Stimulated activated naive CD8-positive, alpha-beta T cell treated with anti-CD3 and anti-CD28 coated beads, Interleukin-15, Interleukin-2, amounts not matched to agents 100 ng/mL and 50 ng/mL, for 24 hours (primary cell): ENCODE measurements around the gene KCTD19.
A peak's percentile ranks its signal among the peaks of the same experiment; 100 is the strongest.

Source experiments
- H3K27ac Mint-ChIP-seq: one replicate; pipeline ENCODE4 v1.8.0; 2021; ENCODE audit warnings: mild to moderate bottlenecking, mixed read lengths
- H3K27me3 Mint-ChIP-seq: one replicate; pipeline ENCODE4 v1.8.0; 2021; ENCODE audit warnings: mixed read lengths
- H3K36me3 Mint-ChIP-seq: one replicate; pipeline ENCODE4 v1.8.0; 2021; ENCODE audit warnings: low read depth, mixed read lengths
- H3K4me1 Mint-ChIP-seq: one replicate; pipeline ENCODE4 v1.8.0; 2021; ENCODE audit warnings: low read depth, mixed read lengths
- H3K4me3 Mint-ChIP-seq: one replicate; pipeline ENCODE4 v1.8.0; 2021; ENCODE audit warnings: mild to moderate bottlenecking, mixed read lengths
- H3K9me3 Mint-ChIP-seq: one replicate; pipeline ENCODE4 v1.8.0; 2021; ENCODE audit warnings: mixed read lengths

Gene KCTD19

GRCh38 chr16:67264866-67265265 lies 61.7 kb downstream of the KCTD19 start:
- no peaks in the 10 kb centered on the region for H3K4me1 Mint-ChIP-seq
- H3K27me3 Mint-ChIP-seq: peaks cover 4% of the 10 kb centered on the region
- no peak overlapping the region for H3K27ac Mint-ChIP-seq
- H3K4me3 Mint-ChIP-seq: no peak overlapping the region
- H3K9me3 Mint-ChIP-seq: no peaks in the 10 kb centered on the region
- H3K36me3 Mint-ChIP-seq: no peaks in the 10 kb centered on the region

- no peak overlapping the region for H3K4me3 Mint-ChIP-seq
- peaks cover 8% of the 10 kb centered on the region for H3K27me3 Mint-ChIP-seq
- no peaks in the 10 kb centered on the region for H3K36me3 Mint-ChIP-seq
- no peak overlapping the region for H3K27ac Mint-ChIP-seq
- no peaks in the 10 kb centered on the region for H3K4me1 Mint-ChIP-seq
- H3K9me3 Mint-ChIP-seq: no peaks in the 10 kb centered on the region
Measured at GRCh38 chr16:67264277-67264676, 62.3 kb downstream of the KCTD19 start.

GRCh38 chr16:67263201-67263600 lies 63.3 kb downstream of the KCTD19 start:
- H3K27ac Mint-ChIP-seq: no peak overlapping the region
- H3K9me3 Mint-ChIP-seq: no peaks in the 10 kb centered on the region
- no peak overlapping the region for H3K4me3 Mint-ChIP-seq
- peaks cover 8% of the 10 kb centered on the region for H3K27me3 Mint-ChIP-seq
- no peaks in the 10 kb centered on the region for H3K4me1 Mint-ChIP-seq
- no peaks in the 10 kb centered on the region for H3K36me3 Mint-ChIP-seq

GRCh38 chr16:67260426-67261063 lies 66.0 kb downstream of the KCTD19 start:
- Mint-ChIP-seq H3K36me3 (no peaks in the 10 kb centered on the region), H3K27me3 (peaks cover 8% of the 10 kb centered on the region), H3K9me3 (no peaks in the 10 kb centered on the region), H3K4me1 (no peaks in the 10 kb centered on the region), H3K27ac (no peak overlapping the region), H3K4me3 (no peak overlapping the region)

GRCh38 chr16:67259705-67260104 lies 66.8 kb downstream of the KCTD19 start:
- H3K4me1 Mint-ChIP-seq: no peaks in the 10 kb centered on the region
- peaks cover 8% of the 10 kb centered on the region for H3K27me3 Mint-ChIP-seq
- no peak overlapping the region for H3K4me3 Mint-ChIP-seq
- H3K27ac Mint-ChIP-seq: no peak overlapping the region
- no peaks in the 10 kb centered on the region for H3K9me3 Mint-ChIP-seq
- H3K36me3 Mint-ChIP-seq: no peaks in the 10 kb centered on the region

- Mint-ChIP-seq H3K27ac (no peak overlapping the region), H3K4me1 (no peaks in the 10 kb centered on the region), H3K27me3 (peaks cover 7% of the 10 kb centered on the region), H3K36me3 (no peaks in the 10 kb centered on the region), H3K4me3 (no peak overlapping the region), H3K9me3 (no peaks in the 10 kb centered on the region)
Measured at GRCh38 chr16:67258161-67258835, 68.2 kb downstream of the KCTD19 start.

- H3K27ac Mint-ChIP-seq: no peak overlapping the region
- H3K4me3 Mint-ChIP-seq: no peak overlapping the region
- no peaks in the 10 kb centered on the region for H3K36me3 Mint-ChIP-seq
- no peaks in the 10 kb centered on the region for H3K9me3 Mint-ChIP-seq
- no peaks in the 10 kb centered on the region for H3K4me1 Mint-ChIP-seq
- peaks cover 3% of the 10 kb centered on the region for H3K27me3 Mint-ChIP-seq
Measured at GRCh38 chr16:67257486-67258160, 68.9 kb downstream of the KCTD19 start.

- Mint-ChIP-seq H3K9me3 (no peaks in the 10 kb centered on the region), H3K36me3 (no peaks in the 10 kb centered on the region), H3K4me1 (no peaks in the 10 kb centered on the region), H3K27ac (no peak overlapping the region), H3K27me3 (peaks cover 4% of the 10 kb centered on the region), H3K4me3 (no peak overlapping the region)
Measured at GRCh38 chr16:67256701-67257230, 69.8 kb downstream of the KCTD19 start.

- peaks cover 7% of the 10 kb centered on the region for H3K27me3 Mint-ChIP-seq
- H3K4me1 Mint-ChIP-seq: no peaks in the 10 kb centered on the region
- H3K9me3 Mint-ChIP-seq: no peaks in the 10 kb centered on the region
- no peak overlapping the region for H3K4me3 Mint-ChIP-seq
- no peaks in the 10 kb centered on the region for H3K36me3 Mint-ChIP-seq
- H3K27ac Mint-ChIP-seq: no peak overlapping the region
Measured at GRCh38 chr16:67255553-67256221, 70.9 kb downstream of the KCTD19 start.

- Mint-ChIP-seq H3K36me3 (no peaks in the 10 kb centered on the region), H3K4me1 (peaks cover 4% of the 10 kb centered on the region), H3K9me3 (no peaks in the 10 kb centered on the region), H3K27ac (no peak overlapping the region), H3K27me3 (peaks cover 11% of the 10 kb centered on the region), H3K4me3 (no peak overlapping the region)
Measured at GRCh38 chr16:67254801-67255552, 71.6 kb downstream of the KCTD19 start.

GRCh38 chr16:67252609-67253497 lies 73.7 kb downstream of the KCTD19 start:
- H3K4me3 Mint-ChIP-seq: no peak overlapping the region
- H3K36me3 Mint-ChIP-seq: no peaks in the 10 kb centered on the region
- peaks cover 12% of the 10 kb centered on the region for H3K27me3 Mint-ChIP-seq
- no peak overlapping the region for H3K27ac Mint-ChIP-seq
- peaks cover 17% of the 10 kb centered on the region for H3K4me1 Mint-ChIP-seq
- no peaks in the 10 kb centered on the region for H3K9me3 Mint-ChIP-seq

- no peaks in the 10 kb centered on the region for H3K9me3 Mint-ChIP-seq
- peaks cover 4% of the 10 kb centered on the region for H3K36me3 Mint-ChIP-seq
- H3K4me1 Mint-ChIP-seq: peaks cover 30% of the 10 kb centered on the region
- H3K27me3 Mint-ChIP-seq: peaks cover 12% of the 10 kb centered on the region
- H3K27ac Mint-ChIP-seq: peak overlapping the region; percentile 75
- H3K4me3 Mint-ChIP-seq: peak overlapping the region; percentile 85
Measured at GRCh38 chr16:67250045-67250327, 76.6 kb downstream of the KCTD19 start.

GRCh38 chr16:67249178-67250044 lies 77.1 kb downstream of the KCTD19 start:
- Mint-ChIP-seq H3K9me3 (no peaks in the 10 kb centered on the region), H3K4me3 (peak overlapping the region; percentile 85), H3K36me3 (peaks cover 6% of the 10 kb centered on the region), H3K27ac (peak overlapping the region; percentile 75), H3K4me1 (peaks cover 36% of the 10 kb centered on the region), H3K27me3 (peaks cover 12% of the 10 kb centered on the region)
